K562 (cell line): Measurements from ENCODE around the gene GARNL3. TPM values are rescaled to one million over a fixed set of nuclear protein-coding genes. Genes with fewer than 3 reads are reported as not detected.

Source experiments
- ATAC-seq: fragments of 200-7000 bp; cut with Tn5 transposase; 3 replicates; pipeline ENCODE4 v1.9.1; 2020; ENCODE audit warnings: moderate library complexity
- BruUV-seq: library from RNA; stranded (reverse); fragments of 400-500 nt; replicated peaks from 2 replicates; lab custom pipeline; 2021; lab: Mats Ljungman, UMichigan
- CTCF ChIA-PET: fragments of 300-600 bp; formaldehyde crosslinking; extraction: SDS; loops from one replicate; lab custom pipeline; 2021; ENCODE audit warnings: low intra/inter-chr PET ratio; lab: Yijun Ruan, JAX
- POLR2A ChIA-PET: fragments of 300-600, 350-650 bp; sonication (Branson Sonifier 250); formaldehyde crosslinking; extraction: SDS; loops from one replicate; lab custom pipeline; 2021; ENCODE audit warnings: antibody characterized with exemption, inconsistent platforms; lab: Yijun Ruan, JAX
- DNase-seq, 4 experiments: peaks; one replicate each; pipeline versions ENCODE4 v3.0.0 to v3.0.0-alpha.2; 2011 to 2018; ENCODE audit warnings: low spot score in 3 of 4, mixed read lengths in 3 of 4; ENCODE audit errors: extremely low read depth in 1 of 4
- FAIRE-seq: peaks from 2 replicates; lab custom pipeline; 2011; peaks lifted over from hg19 to GRCh38; lab: Jason Lieb, UNC
- H2AFZ ChIP-seq: 2 replicates; pipeline ENCODE4 v1.6.0; 2011; ENCODE audit warnings: low read depth, low read length, control low read depth, inconsistent platforms
- H3K27ac ChIP-seq: fragments of 200-600 bp; 3 replicates; pipeline ENCODE4 v1.8.0; 2011; ENCODE audit warnings: low read depth, mild to moderate bottlenecking, control low read depth, inconsistent platforms, low read length, moderate library complexity, mixed read lengths; ENCODE audit errors: extremely low read depth
- H3K27me3 ChIP-seq, 2 experiments: fragments of 300-600 bp in 1 of 2; 2 replicates in 1 of 2; 3 replicates in 1 of 2; pipeline versions ENCODE4 v1.6.0 to v1.8.0; 2011; ENCODE audit warnings: inconsistent platforms in 2 of 2, low read length in 2 of 2, mild to moderate bottlenecking in 1 of 2, mixed read lengths in 1 of 2, moderate library complexity in 1 of 2; ENCODE audit not compliant: control insufficient read depth in 2 of 2, insufficient read depth in 2 of 2
- H3K36me3 ChIP-seq: fragments of 300-600 bp; 3 replicates; pipeline ENCODE4 v1.8.0; 2011; ENCODE audit warnings: mild to moderate bottlenecking, low read length, inconsistent platforms; ENCODE audit not compliant: control insufficient read depth, insufficient read depth
- H3K4me1 ChIP-seq, 2 experiments: fragments of 200-600 bp in 1 of 2; replicated peaks in 1 of 2; 2 replicates in 1 of 2; 3 replicates in 1 of 2; pipeline versions ENCODE4 v1.5.1 to v1.8.0; 2011; ENCODE audit warnings: inconsistent platforms in 2 of 2, low read length in 2 of 2, mild to moderate bottlenecking in 1 of 2, mixed read lengths in 1 of 2, moderate library complexity in 1 of 2; ENCODE audit not compliant: control insufficient read depth in 2 of 2, insufficient read depth in 2 of 2
- H3K4me2 ChIP-seq: 2 replicates; pipeline ENCODE4 v1.6.1; 2011; ENCODE audit warnings: low read length, control low read depth, inconsistent platforms, mixed read lengths; ENCODE audit not compliant: insufficient read depth
- H3K4me3 ChIP-seq: fragments of 200-600 bp; sonication (generic), shearing (Covaris generic); 2 replicates; pipeline ENCODE4 v1.5.1; 2016; ENCODE audit warnings: control low read depth, inconsistent platforms
- H3K79me2 ChIP-seq: fragments of 200-600 bp; 3 replicates; pipeline ENCODE4 v1.8.0; 2011; ENCODE audit warnings: low read length, inconsistent platforms; ENCODE audit not compliant: control insufficient read depth, insufficient read depth
- H3K9ac ChIP-seq, 2 experiments: 2 replicates each; pipeline versions ENCODE4 v1.6.0 to v1.6.1; 2011; ENCODE audit warnings: low read depth in 2 of 2, low read length in 2 of 2, control low read depth in 1 of 2, inconsistent platforms in 1 of 2, mild to moderate bottlenecking in 1 of 2, mixed read lengths in 1 of 2; ENCODE audit not compliant: insufficient read depth in 1 of 2
- H3K9me1 ChIP-seq: one replicate; pipeline ENCODE4 v1.6.0; 2011; ENCODE audit warnings: inconsistent platforms, mild to moderate bottlenecking, low read length, moderate library complexity; ENCODE audit not compliant: control insufficient read depth, insufficient read depth
- H3K9me3 ChIP-seq: replicated peaks from 2 replicates; pipeline ENCODE4 v1.5.1; 2011; ENCODE audit warnings: low read depth, low read length, inconsistent platforms; ENCODE audit not compliant: control insufficient read depth, insufficient read depth
- H4K20me1 ChIP-seq: replicated peaks from 2 replicates; pipeline ENCODE4 v1.6.1; 2011; ENCODE audit warnings: low read length, inconsistent platforms, mixed read lengths; ENCODE audit not compliant: control insufficient read depth, insufficient read depth
- POLR3A ChIP-seq: IDR thresholded peaks from 2 replicates; pipeline ENCODE4 v1.6.1; 2011; ENCODE audit warnings: borderline replicate concordance, mild to moderate bottlenecking, moderate library complexity; ENCODE audit not compliant: insufficient read length, insufficient read depth; ENCODE audit errors: extremely low read depth
- RBM22 ChIP-seq: fragments of 200-400 bp; formaldehyde crosslinking; IDR thresholded peaks from 2 replicates; pipeline ENCODE4 v1.6.1; 2018; ENCODE audit warnings: low read length, low read depth; ENCODE audit not compliant: poor library complexity, severe bottlenecking
- SNIP1 ChIP-seq: fragments of 450-650 bp; IDR thresholded peaks from 2 replicates; pipeline ENCODE4 v1.7.1; 2017; ENCODE audit warnings: low read depth, mild to moderate bottlenecking
- WGBS: fragments of 100-300 bp; shearing (Covaris generic); methylation state at CpG from one replicate; pipeline ENCODE4 v1.1.6; 2016; ENCODE audit warnings: low coverage, mixed read lengths; ENCODE audit not compliant: insufficient coverage; ENCODE audit errors: missing lambda C conversion rate; 5-methylcytosine and 5-hydroxymethylcytosine counted together
- in situ Hi-C: fragments of 300-500 bp; cut with MboI; formaldehyde crosslinking; loops from 4 replicates; pipeline ENCODE4 v1.15.0; 2018; ENCODE audit warnings: inconsistent platforms, mixed read lengths
- intact Hi-C: fragments of 100-400 bp; cut with micrococcal nuclease; formaldehyde crosslinking; loops from 2 replicates; pipeline ENCODE4 v1.14.2; 2022
- polyA plus RNA-seq, 8 experiments: library from polyadenylated mRNA; depleted of rRNA in 4 of 8; stranded (reverse) in 5 of 8; unstranded in 3 of 8; fragments of >200 nt; fragmentation: Nextera tagmentation in 2 of 8; fragmentation: Illumina TruSeq in 1 of 8; extraction: Ambion mirVana in 2 of 8; extraction: Trizol in 1 of 8; gene quantifications; 2 replicates each; pipeline versions ENCODE4 v1.2.1 to v1.2.3, GENCODE V29; 2011 to 2014; ENCODE audit warnings: inconsistent platforms in 1 of 8, missing spikeins in 1 of 8
- total RNA-seq, 7 experiments: library from RNA; depleted of rRNA in 6 of 7; stranded (reverse); fragments of >200 nt in 6 of 7; fragmentation: Illumina TruSeq in 2 of 7; extraction: Trizol in 2 of 7; gene quantifications; 2 replicates each; pipeline versions ENCODE4 v1.2.1 to v1.2.3, GENCODE V29; 2011 to 2021; ENCODE audit warnings: low replicate concordance in 1 of 7
- TF ChIP-seq, protein P1 (sequence below): conservative IDR thresholded peaks from 2 replicates; pipeline ENCODE4 v1.6.1; 2011; ENCODE audit warnings: low read depth, mild to moderate bottlenecking, low read length; ENCODE audit not compliant: control insufficient read depth
- TF ChIP-seq, protein P2 (sequence below), 2 experiments: fragments of 450-650 bp; IDR thresholded peaks; 2 replicates each; pipeline ENCODE4 v1.6.1; 2018; ENCODE audit warnings: mild to moderate bottlenecking in 2 of 2, low read depth in 1 of 2; ENCODE audit not compliant: partially characterized antibody in 2 of 2

The GARNL3 gene
- total and polyA plus RNA-seq, 9 of the 15 experiments (the other 6 are each of a cell fraction or from before 2014, with no cell fraction given) = 0.35 to 2.7 (median 1.6) TPM

GRCh38 chr9:127356906-127357305, 92.3 kb downstream of the GARNL3 start:
- 0 out of 2 replicates have a peak, but pooled peaks cover 3% of the 10 kb centered on the region for H4K20me1 ChIP-seq
- in situ Hi-C loops (no loop called here), intact Hi-C loops (no loop called here)
- ChIA-PET CTCF (no interaction called here), POLR2A (interaction anchor here (1.4 kb wide), 1 partner anchor 48 kb away, joined by 5 read pairs; no protein-coding TSS in a partner anchor)
- no peak overlapping the region for H2AFZ ChIP-seq
- H3K79me2 ChIP-seq = no peaks in the 10 kb centered on the region
- WGBS = 8% methylated on average over 3 of the region's 4 CpGs
- FAIRE-seq = no peak
- H3K9me1 ChIP-seq = no peaks in the 10 kb centered on the region
- no peak overlapping the region for H3K4me2 ChIP-seq
- H3K36me3 ChIP-seq = no peaks in the 10 kb centered on the region
- no peak overlapping the region for H3K4me3 ChIP-seq
- H3K9me3 ChIP-seq = no peaks in the 10 kb centered on the region
- peaks cover 5 to 7% of the 10 kb centered on the region in 2 experiments; a peak in 3 of 5 replicates for H3K4me1 ChIP-seq
- no peak overlapping the region for H3K27ac ChIP-seq
- DNase-seq = no peak
- TF ChIP-seq POLR3A (no peak), RBM22 (no peak), SNIP1 (no peak)
- TF ChIP-seq, protein P1, sequence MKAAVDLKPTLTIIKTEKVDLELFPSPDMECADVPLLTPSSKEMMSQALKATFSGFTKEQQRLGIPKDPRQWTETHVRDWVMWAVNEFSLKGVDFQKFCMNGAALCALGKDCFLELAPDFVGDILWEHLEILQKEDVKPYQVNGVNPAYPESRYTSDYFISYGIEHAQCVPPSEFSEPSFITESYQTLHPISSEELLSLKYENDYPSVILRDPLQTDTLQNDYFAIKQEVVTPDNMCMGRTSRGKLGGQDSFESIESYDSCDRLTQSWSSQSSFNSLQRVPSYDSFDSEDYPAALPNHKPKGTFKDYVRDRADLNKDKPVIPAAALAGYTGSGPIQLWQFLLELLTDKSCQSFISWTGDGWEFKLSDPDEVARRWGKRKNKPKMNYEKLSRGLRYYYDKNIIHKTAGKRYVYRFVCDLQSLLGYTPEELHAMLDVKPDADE = no peak
- TF ChIP-seq, protein P2, sequence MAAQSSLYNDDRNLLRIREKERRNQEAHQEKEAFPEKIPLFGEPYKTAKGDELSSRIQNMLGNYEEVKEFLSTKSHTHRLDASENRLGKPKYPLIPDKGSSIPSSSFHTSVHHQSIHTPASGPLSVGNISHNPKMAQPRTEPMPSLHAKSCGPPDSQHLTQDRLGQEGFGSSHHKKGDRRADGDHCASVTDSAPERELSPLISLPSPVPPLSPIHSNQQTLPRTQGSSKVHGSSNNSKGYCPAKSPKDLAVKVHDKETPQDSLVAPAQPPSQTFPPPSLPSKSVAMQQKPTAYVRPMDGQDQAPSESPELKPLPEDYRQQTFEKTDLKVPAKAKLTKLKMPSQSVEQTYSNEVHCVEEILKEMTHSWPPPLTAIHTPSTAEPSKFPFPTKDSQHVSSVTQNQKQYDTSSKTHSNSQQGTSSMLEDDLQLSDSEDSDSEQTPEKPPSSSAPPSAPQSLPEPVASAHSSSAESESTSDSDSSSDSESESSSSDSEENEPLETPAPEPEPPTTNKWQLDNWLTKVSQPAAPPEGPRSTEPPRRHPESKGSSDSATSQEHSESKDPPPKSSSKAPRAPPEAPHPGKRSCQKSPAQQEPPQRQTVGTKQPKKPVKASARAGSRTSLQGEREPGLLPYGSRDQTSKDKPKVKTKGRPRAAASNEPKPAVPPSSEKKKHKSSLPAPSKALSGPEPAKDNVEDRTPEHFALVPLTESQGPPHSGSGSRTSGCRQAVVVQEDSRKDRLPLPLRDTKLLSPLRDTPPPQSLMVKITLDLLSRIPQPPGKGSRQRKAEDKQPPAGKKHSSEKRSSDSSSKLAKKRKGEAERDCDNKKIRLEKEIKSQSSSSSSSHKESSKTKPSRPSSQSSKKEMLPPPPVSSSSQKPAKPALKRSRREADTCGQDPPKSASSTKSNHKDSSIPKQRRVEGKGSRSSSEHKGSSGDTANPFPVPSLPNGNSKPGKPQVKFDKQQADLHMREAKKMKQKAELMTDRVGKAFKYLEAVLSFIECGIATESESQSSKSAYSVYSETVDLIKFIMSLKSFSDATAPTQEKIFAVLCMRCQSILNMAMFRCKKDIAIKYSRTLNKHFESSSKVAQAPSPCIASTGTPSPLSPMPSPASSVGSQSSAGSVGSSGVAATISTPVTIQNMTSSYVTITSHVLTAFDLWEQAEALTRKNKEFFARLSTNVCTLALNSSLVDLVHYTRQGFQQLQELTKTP (IDR thresholded peaks at IDR 0.05; ENCODE audit: low read depth in 1 of 2, partially characterized antibody in 2 of 2) = no peak
- TF ChIP-seq, all 486 proteins: peak for 0
- peaks cover 24 to 28% of the 10 kb centered on the region in 2 experiments for H3K27me3 ChIP-seq
- no TSS peak for BruUV-seq
- no peak overlapping the region for H3K9ac ChIP-seq
- ATAC-seq = no peak
